Thoracic aorta (tissue), 2 donors: Measurements from ENCODE around the gene DHRSX. TPM values are rescaled to one million over a fixed set of nuclear protein-coding genes. Genes with fewer than 3 reads are reported as not detected.

Experiments used
- ATAC-seq: fragments of 150-250 bp; one replicate; pipeline ENCODE4 v1.8.0; 2017; ENCODE audit warnings: low read depth; ENCODE audit not compliant: insufficient number of reproducible peaks, low FRiP score
- DNase-seq: peaks from one replicate; pipeline ENCODE4 v3.0.0-alpha.2; 2020; ENCODE audit warnings: low spot score
- H3K27ac ChIP-seq, 2 donors: fragments of 200-600 bp; sonication (generic); 1 replicate in 1 of 2; 2 replicates in 1 of 2; pipeline ENCODE4 v1.5.1; 2016; ENCODE audit warnings: mild to moderate bottlenecking in 2 of 2, moderate library complexity in 2 of 2
- H3K27me3 ChIP-seq: fragments of 200-600 bp; sonication (generic); replicated peaks from 2 replicates; pipeline ENCODE4 v1.6.0; 2016; ENCODE audit warnings: mild to moderate bottlenecking; ENCODE audit not compliant: insufficient read depth
- H3K36me3 ChIP-seq: fragments of 200-600 bp; sonication (generic); one replicate; pipeline ENCODE4 v1.5.1; 2016
- H3K4me1 ChIP-seq, 2 donors: fragments of 200-600 bp; sonication (generic); 1 replicate in 1 of 2; 2 replicates in 1 of 2; pipeline versions ENCODE4 v1.5.1 to v1.6.0; 2016; ENCODE audit warnings: low read depth in 2 of 2, mild to moderate bottlenecking in 1 of 2; ENCODE audit not compliant: control insufficient read depth in 1 of 2
- H3K4me3 ChIP-seq: fragments of 200-600 bp; sonication (generic); 2 replicates; pipeline ENCODE4 v1.5.1; 2016; ENCODE audit warnings: mild to moderate bottlenecking
- H3K9me3 ChIP-seq: fragments of 200-600 bp; sonication (generic); 2 replicates; pipeline ENCODE4 v1.5.1; 2016
- CTCF ChIP-seq: fragments of 200-600 bp; sonication (generic); IDR thresholded peaks from one replicate; pipeline ENCODE4 v1.5.1; 2019; ENCODE audit warnings: antibody characterized with exemption
- total RNA-seq, 2 donors: library from RNA; depleted of rRNA; stranded (reverse); fragments of >200 nt; gene quantifications; one replicate each; pipeline versions ENCODE4 v1.1.0 to v1.2.3, GENCODE V29; 2016

Gene DHRSX
- total RNA-seq, 2 donors from 2014 or later, result 14.9 to 16.8 TPM

- no peak for DNase-seq
- Histone ChIP-seq H3K9me3 (no peaks in the 10 kb centered on the region), H3K4me3 (no peak overlapping the region), H3K4me1 (no peaks in the 10 kb centered on the region), H3K27ac (no peak overlapping the region), H3K27me3 (no peaks in the 10 kb centered on the region), H3K36me3 (peaks cover 3% of the 10 kb centered on the region)
- no peak for ATAC-seq
- TF ChIP-seq CTCF, result no peak
These were observed 262.8 kb downstream of the DHRSX start for GRCh38 chrX:2237976-2238375.

DNA sequence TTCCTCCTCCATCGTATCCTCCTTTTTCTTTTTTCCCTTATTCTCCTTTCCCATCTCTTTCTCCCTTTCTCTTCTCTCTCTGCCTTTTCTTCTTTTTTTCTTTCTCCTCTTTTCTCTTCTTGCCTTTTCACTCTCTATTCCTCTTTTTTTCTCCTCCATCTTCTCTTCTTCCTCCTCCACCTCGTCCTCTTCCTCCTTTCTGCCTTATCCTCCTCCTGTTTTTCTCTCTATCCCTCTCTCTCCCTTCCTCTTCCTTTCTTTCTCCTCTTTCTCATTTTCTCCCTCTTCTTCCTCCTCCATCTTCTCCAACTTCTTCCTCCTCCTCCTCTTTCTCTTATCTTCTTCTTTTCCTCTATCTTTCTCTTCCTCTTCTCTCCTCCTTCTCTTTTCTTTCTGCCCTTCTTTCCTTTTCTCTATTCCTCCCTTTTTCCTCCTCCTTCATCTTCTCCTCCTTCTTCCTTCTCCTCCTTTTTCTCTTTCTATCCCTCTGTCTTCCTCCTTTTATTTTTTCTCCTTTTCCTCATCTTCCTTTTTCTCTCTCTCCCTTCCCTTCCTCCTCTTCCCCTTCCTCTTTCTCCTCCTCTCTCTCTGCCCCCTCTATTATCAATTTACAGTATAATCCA is 269.1 kb downstream of the DHRSX start:
- H3K27me3 ChIP-seq, result no peaks in the 10 kb centered on the region
- no peaks in the 10 kb centered on the region for H3K4me1 ChIP-seq
- no peak for DNase-seq
- no peaks in the 10 kb centered on the region for H3K9me3 ChIP-seq
- TF ChIP-seq CTCF, result no peak
- no peaks in the 10 kb centered on the region for H3K36me3 ChIP-seq
- ATAC-seq, result no peak
- no peak overlapping the region for H3K4me3 ChIP-seq
- no peak overlapping the region for H3K27ac ChIP-seq

GRCh38 chrX:2230457-2230856 is 270.3 kb downstream of the DHRSX start:
- no peak for DNase-seq
- Histone ChIP-seq H3K27me3 (no peaks in the 10 kb centered on the region), H3K27ac (no peak overlapping the region), H3K36me3 (no peaks in the 10 kb centered on the region), H3K4me1 (no peaks in the 10 kb centered on the region), H3K9me3 (no peaks in the 10 kb centered on the region), H3K4me3 (no peak overlapping the region)
- ATAC-seq, result no peak
- no peak for TF ChIP-seq CTCF

GRCh38 chrX:2228536-2228935 is 272.2 kb downstream of the DHRSX start:
- H3K9me3 ChIP-seq, result no peaks in the 10 kb centered on the region
- no peak overlapping the region for H3K4me3 ChIP-seq
- ATAC-seq (no peak), DNase-seq (no peak)
- no peaks in the 10 kb centered on the region for H3K4me1 ChIP-seq
- H3K27ac ChIP-seq, result no peak overlapping the region
- no peaks in the 10 kb centered on the region for H3K36me3 ChIP-seq
- TF ChIP-seq CTCF, result no peak
- no peaks in the 10 kb centered on the region for H3K27me3 ChIP-seq

GRCh38 chrX:2226906-2227656 is 273.7 kb downstream of the DHRSX start:
- H3K36me3 ChIP-seq, result peaks cover 4% of the 10 kb centered on the region
- DNase-seq (no peak), ATAC-seq (no peak)
- no peak overlapping the region for H3K4me3 ChIP-seq
- H3K9me3 ChIP-seq, result no peaks in the 10 kb centered on the region
- no peak overlapping the region for H3K27ac ChIP-seq
- no peaks in the 10 kb centered on the region for H3K4me1 ChIP-seq
- H3K27me3 ChIP-seq, result no peaks in the 10 kb centered on the region
- no peak for TF ChIP-seq CTCF
